Erythroblast (primary cell): Measurements from ENCODE around the gene SLC25A11.

Experiments used
- GATA1 ChIP-seq: IDR thresholded peaks from 2 replicates; pipeline ENCODE4 v1.6.1; 2011; ENCODE audit warnings: low read depth, mild to moderate bottlenecking, control low read depth, low read length, moderate library complexity
- POLR2A ChIP-seq: IDR thresholded peaks from 2 replicates; pipeline ENCODE4 v1.6.1; 2011; ENCODE audit warnings: mild to moderate bottlenecking, low read length

DNA sequence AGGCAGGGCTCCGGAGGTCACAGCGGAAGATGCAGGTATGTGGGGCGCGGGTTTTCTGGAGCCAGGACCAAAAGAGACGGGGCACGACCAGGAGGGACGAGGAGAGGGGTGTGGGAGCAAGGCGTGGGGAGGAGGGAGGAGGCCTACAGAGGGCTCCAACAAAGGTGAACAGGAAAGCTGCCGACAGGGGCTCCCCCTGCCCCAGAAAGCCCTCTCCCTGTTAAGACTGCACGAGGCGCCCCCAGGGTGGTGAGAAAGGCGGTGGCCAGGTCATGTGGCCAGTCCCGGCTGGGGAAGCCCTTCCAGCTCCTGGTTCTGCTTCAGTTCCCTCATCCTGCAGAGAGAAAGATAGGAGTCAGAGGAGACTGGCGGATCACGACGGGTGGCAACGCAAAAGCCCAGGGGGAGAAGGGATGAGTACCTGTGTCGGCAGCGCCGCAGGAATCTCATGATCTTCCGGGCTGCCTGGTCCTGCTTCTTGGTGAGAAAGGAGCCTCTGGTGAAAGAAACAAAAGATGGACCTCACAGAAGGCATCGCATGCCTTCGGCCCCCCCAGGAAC is 28.7 kb upstream of the SLC25A11 start:
- no peak for TF ChIP-seq POLR2A
- TF ChIP-seq GATA1, result no peak
